IMR-90 (cell line): ENCODE results near the gene TEAD1. TPM values are rescaled to one million over a fixed set of nuclear protein-coding genes. Genes with fewer than 3 reads are reported as not detected.

Source experiments
- ATAC-seq: fragments of 200-7000 bp; cut with Tn5 transposase; 2 replicates; pipeline ENCODE4 v1.9.1; 2020; ENCODE audit warnings: low read depth, mild to moderate bottlenecking, moderate library complexity
- BruUV-seq: library from RNA; stranded (reverse); fragments of 400-500 nt; replicated peaks from 2 replicates; lab custom pipeline; 2021; lab: Mats Ljungman, UMichigan
- CTCF ChIA-PET: fragments of 300-600 bp; formaldehyde crosslinking; extraction: SDS; loops from one replicate; lab custom pipeline; 2021; ENCODE audit warnings: antibody characterized with exemption; lab: Yijun Ruan, JAX
- POLR2A ChIA-PET: fragments of 300-600 bp; sonication (Branson Sonifier 250); formaldehyde crosslinking; loops from one replicate; lab custom pipeline; 2022; ENCODE audit warnings: antibody characterized with exemption; ENCODE audit not compliant: unreplicated experiment; lab: Charles Lee
- DNase-seq: peaks from one replicate; pipeline ENCODE4 v3.0.0; 2013
- H2AFZ ChIP-seq: replicated peaks from 2 replicates; pipeline ENCODE3; 2013; ENCODE audit warnings: low read length, mild to moderate bottlenecking; ENCODE audit not compliant: poor library complexity
- H2AK5ac ChIP-seq: 2 replicates; pipeline ENCODE4 v1.6.1; 2013; ENCODE audit warnings: low read depth, low read length, inconsistent platforms
- H2AK9ac ChIP-seq: replicated peaks from 2 replicates; pipeline ENCODE3; 2013; ENCODE audit warnings: mild to moderate bottlenecking, low read depth, low read length, moderate library complexity; ENCODE audit not compliant: poor library complexity
- H2BK120ac ChIP-seq: 2 replicates; pipeline ENCODE4 v1.6.1; 2013; ENCODE audit warnings: low read depth, low read length, inconsistent platforms
- H2BK15ac ChIP-seq: 3 replicates; pipeline ENCODE4 v1.6.1; 2013; ENCODE audit warnings: low read depth, low read length, inconsistent platforms
- H2BK20ac ChIP-seq: 2 replicates; pipeline ENCODE4 v1.6.1; 2013; ENCODE audit warnings: low read depth, mild to moderate bottlenecking, inconsistent platforms, low read length, moderate library complexity
- H2BK5ac ChIP-seq: 2 replicates; pipeline ENCODE4 v1.6.1; 2013; ENCODE audit warnings: mild to moderate bottlenecking, low read depth, low read length, inconsistent platforms; ENCODE audit not compliant: poor library complexity, severe bottlenecking
- H3K14ac ChIP-seq: replicated peaks from 2 replicates; pipeline ENCODE4 v1.6.1; 2013; ENCODE audit warnings: low read depth, low read length, inconsistent platforms
- H3K18ac ChIP-seq: 2 replicates; pipeline ENCODE4 v1.6.1; 2013; ENCODE audit warnings: low read depth, low read length, control low read depth
- H3K23ac ChIP-seq: 2 replicates; pipeline ENCODE4 v1.6.1; 2013; ENCODE audit warnings: low read depth, low read length, inconsistent platforms
- H3K27ac ChIP-seq: 2 replicates; pipeline ENCODE4 v1.5.1; 2013; ENCODE audit warnings: mild to moderate bottlenecking, control low read depth, low read length; ENCODE audit not compliant: insufficient read depth
- H3K27me3 ChIP-seq: 2 replicates; pipeline ENCODE4 v1.6.1; 2013; ENCODE audit warnings: low read length; ENCODE audit not compliant: control insufficient read depth, insufficient read depth
- H3K36me3 ChIP-seq: 2 replicates; pipeline ENCODE4 v1.6.1; 2013; ENCODE audit warnings: low read length, mixed read lengths; ENCODE audit not compliant: control insufficient read depth, insufficient read depth
- H3K4ac ChIP-seq: 2 replicates; pipeline ENCODE4 v1.6.1; 2013; ENCODE audit warnings: low read depth, low read length, inconsistent platforms
- H3K4me1 ChIP-seq: 2 replicates; pipeline ENCODE4 v1.6.1; 2013; ENCODE audit warnings: low read length, mixed read lengths; ENCODE audit not compliant: control insufficient read depth, insufficient read depth
- H3K4me2 ChIP-seq: 2 replicates; pipeline ENCODE4 v1.6.1; 2013; ENCODE audit warnings: low read depth, mild to moderate bottlenecking, control low read depth, low read length, moderate library complexity
- H3K4me3 ChIP-seq: 2 replicates; pipeline ENCODE4 v1.5.1; 2013; ENCODE audit warnings: low read depth, mild to moderate bottlenecking, control low read depth, low read length, moderate library complexity; ENCODE audit not compliant: insufficient read depth
- H3K56ac ChIP-seq: 2 replicates; pipeline ENCODE4 v1.6.1; 2013; ENCODE audit warnings: low read length, inconsistent platforms; ENCODE audit not compliant: insufficient read depth; ENCODE audit errors: extremely low read depth
- H3K79me1 ChIP-seq, 2 experiments: 2 replicates each; pipeline ENCODE4 v1.6.1; 2013; ENCODE audit warnings: low read length in 2 of 2, inconsistent platforms in 1 of 2, low read depth in 1 of 2
- H3K9ac ChIP-seq: 2 replicates; pipeline ENCODE4 v1.6.1; 2013; ENCODE audit warnings: low read depth, low read length, control low read depth
- H3K9me1 ChIP-seq: 2 replicates; pipeline ENCODE4 v1.6.1; 2013; ENCODE audit warnings: low read length, inconsistent platforms; ENCODE audit not compliant: insufficient read depth
- H3K9me3 ChIP-seq: 2 replicates; pipeline ENCODE4 v1.6.1; 2013; ENCODE audit warnings: low read length; ENCODE audit not compliant: control insufficient read depth, insufficient read depth
- H4K20me1 ChIP-seq: 2 replicates; pipeline ENCODE4 v1.6.1; 2013; ENCODE audit warnings: low read length, inconsistent platforms; ENCODE audit not compliant: insufficient read depth
- H4K5ac ChIP-seq: 2 replicates; pipeline ENCODE4 v1.6.1; 2013; ENCODE audit warnings: mild to moderate bottlenecking, low read depth, low read length, control low read depth
- H4K8ac ChIP-seq, 2 experiments: 2 replicates each; pipeline ENCODE4 v1.6.1; 2013; ENCODE audit warnings: low read depth in 2 of 2, low read length in 2 of 2, control low read depth in 1 of 2, inconsistent platforms in 1 of 2
- H4K91ac ChIP-seq: 2 replicates; pipeline ENCODE4 v1.6.1; 2013; ENCODE audit warnings: low read depth, low read length, inconsistent platforms; ENCODE audit not compliant: insufficient read depth
- BHLHE40 ChIP-seq: fragments of 150-350 bp; IDR thresholded peaks from 2 replicates; pipeline ENCODE4 v1.6.1; 2016; ENCODE audit warnings: mild to moderate bottlenecking, low read depth, low read length
- CEBPB ChIP-seq: IDR thresholded peaks from 2 replicates; pipeline ENCODE4 v1.6.1; 2012; ENCODE audit warnings: low read depth, low read length, improper control_type of control experiment
- CHD1 ChIP-seq: IDR thresholded peaks from 2 replicates; pipeline ENCODE4 v1.6.1; 2012; ENCODE audit warnings: low read depth, low read length, improper control_type of control experiment
- FOS ChIP-seq: fragments of 150-350 bp; IDR thresholded peaks from 2 replicates; pipeline ENCODE4 v1.6.1; 2016; ENCODE audit warnings: low read depth, low read length
- MAFK ChIP-seq: IDR thresholded peaks from 2 replicates; pipeline ENCODE4 v1.6.1; 2012; ENCODE audit warnings: low read depth, low read length, improper control_type of control experiment
- MAZ ChIP-seq: IDR thresholded peaks from 2 replicates; pipeline ENCODE4 v1.6.1; 2012; ENCODE audit warnings: low read depth, mild to moderate bottlenecking, low read length, improper control_type of control experiment, moderate library complexity, borderline replicate concordance
- MXI1 ChIP-seq: IDR thresholded peaks from 2 replicates; pipeline ENCODE4 v1.6.1; 2012; ENCODE audit warnings: low read depth, mild to moderate bottlenecking, low read length, moderate library complexity, borderline replicate concordance
- NFE2L2 ChIP-seq: fragments of 150-350 bp; IDR thresholded peaks from 2 replicates; pipeline ENCODE4 v1.6.1; 2016; ENCODE audit warnings: low read depth, mild to moderate bottlenecking, low read length
- POLR2A ChIP-seq: IDR thresholded peaks from 2 replicates; pipeline ENCODE4 v1.6.1; 2012; ENCODE audit warnings: mild to moderate bottlenecking, low read depth, low read length
- RAD21 ChIP-seq: IDR thresholded peaks from 2 replicates; pipeline ENCODE4 v1.6.1; 2012; ENCODE audit warnings: low read length, improper control_type of control experiment
- RCOR1 ChIP-seq: IDR thresholded peaks from 2 replicates; pipeline ENCODE4 v1.6.1; 2012; ENCODE audit warnings: mild to moderate bottlenecking, low read length, improper control_type of control experiment; ENCODE audit not compliant: insufficient replicate concordance
- RFX5 ChIP-seq: IDR thresholded peaks from 2 replicates; pipeline ENCODE4 v1.8.0; 2012; ENCODE audit warnings: low read depth, mild to moderate bottlenecking, low read length, moderate library complexity
- SMC3 ChIP-seq: fragments of 150-350 bp; IDR thresholded peaks from 2 replicates; pipeline ENCODE4 v1.6.1; 2016; ENCODE audit warnings: low read depth, mild to moderate bottlenecking, antibody characterized with exemption, low read length, moderate library complexity
- WGBS, 2 experiments: methylation state at CpG; one replicate each; pipeline versions ENCODE4 v1.1.5 to v1.1.7; 2013; ENCODE audit warnings: missing lambda C conversion rate in 2 of 2; ENCODE audit not compliant: insufficient read length in 1 of 2; ENCODE audit errors: extremely low coverage in 2 of 2; 5-methylcytosine and 5-hydroxymethylcytosine counted together
- dilution Hi-C: fragments of 300-500 bp; cut with HindIII; formaldehyde crosslinking; loops from one replicate; pipeline ENCODE4 v1.14.3; 2018; ENCODE audit warnings: low sequenced_read_pairs; ENCODE audit not compliant: unreplicated experiment
- in situ Hi-C: fragments of 300-500 bp; cut with MboI; formaldehyde crosslinking; loops from 3 replicates; pipeline ENCODE4 v1.14.3; 2019; ENCODE audit warnings: low sequenced_read_pairs, inconsistent platforms, mixed read lengths
- intact Hi-C: fragments of 100-400 bp; cut with micrococcal nuclease; formaldehyde crosslinking; loops from 2 replicates; pipeline ENCODE4 v1.10.0; 2022
- polyA plus RNA-seq, 3 experiments: library from polyadenylated mRNA; depleted of rRNA; stranded (reverse); fragments of >200 nt; gene quantifications; 2 replicates each; pipeline ENCODE4 v1.2.3, GENCODE V29; 2012; ENCODE audit warnings: low replicate concordance in 1 of 3
- total RNA-seq: library from RNA; depleted of rRNA; stranded (reverse); fragments of >200 nt; gene quantifications from 2 replicates; pipeline ENCODE4 v1.2.3, GENCODE V29; 2012
- TF ChIP-seq, protein P1 (sequence below): fragments of 150-350 bp; IDR thresholded peaks from 2 replicates; pipeline ENCODE4 v1.6.1; 2017; ENCODE audit warnings: mild to moderate bottlenecking, antibody characterized with exemption, low read length, low read depth
- TF ChIP-seq, protein P2 (sequence below): conservative IDR thresholded peaks from 2 replicates; pipeline ENCODE4 v1.5.1; 2012; ENCODE audit warnings: mild to moderate bottlenecking, low read depth, low read length, improper control_type of control experiment

The TEAD1 gene
- total and polyA plus RNA-seq, 2 of the 4 experiments (the other 2 are of a cell fraction) = 51.8 to 69.2 TPM

DNA sequence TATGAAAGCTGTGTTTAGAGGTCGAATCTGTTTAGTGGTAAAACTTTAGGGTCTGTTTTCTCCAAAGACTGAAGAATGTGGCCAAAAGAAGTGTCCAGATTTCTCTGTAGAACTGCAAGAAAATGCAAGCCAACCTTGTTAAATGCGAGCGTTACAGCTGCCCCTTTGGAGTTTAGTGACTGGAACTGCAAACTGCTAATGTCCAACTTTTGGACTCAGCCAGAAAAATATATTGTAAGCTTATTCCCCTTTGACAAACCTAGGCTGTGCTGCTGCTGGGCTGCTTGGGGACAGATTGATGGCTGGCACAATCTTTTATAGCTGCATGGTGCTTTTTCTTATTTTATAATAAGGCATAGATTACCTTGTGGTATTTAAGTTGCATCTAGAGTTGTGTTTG is 3.9 kb downstream of the TEAD1 start (continued):
- TF ChIP-seq, protein P1, sequence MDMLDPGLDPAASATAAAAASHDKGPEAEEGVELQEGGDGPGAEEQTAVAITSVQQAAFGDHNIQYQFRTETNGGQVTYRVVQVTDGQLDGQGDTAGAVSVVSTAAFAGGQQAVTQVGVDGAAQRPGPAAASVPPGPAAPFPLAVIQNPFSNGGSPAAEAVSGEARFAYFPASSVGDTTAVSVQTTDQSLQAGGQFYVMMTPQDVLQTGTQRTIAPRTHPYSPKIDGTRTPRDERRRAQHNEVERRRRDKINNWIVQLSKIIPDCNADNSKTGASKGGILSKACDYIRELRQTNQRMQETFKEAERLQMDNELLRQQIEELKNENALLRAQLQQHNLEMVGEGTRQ = no peak

DNA sequence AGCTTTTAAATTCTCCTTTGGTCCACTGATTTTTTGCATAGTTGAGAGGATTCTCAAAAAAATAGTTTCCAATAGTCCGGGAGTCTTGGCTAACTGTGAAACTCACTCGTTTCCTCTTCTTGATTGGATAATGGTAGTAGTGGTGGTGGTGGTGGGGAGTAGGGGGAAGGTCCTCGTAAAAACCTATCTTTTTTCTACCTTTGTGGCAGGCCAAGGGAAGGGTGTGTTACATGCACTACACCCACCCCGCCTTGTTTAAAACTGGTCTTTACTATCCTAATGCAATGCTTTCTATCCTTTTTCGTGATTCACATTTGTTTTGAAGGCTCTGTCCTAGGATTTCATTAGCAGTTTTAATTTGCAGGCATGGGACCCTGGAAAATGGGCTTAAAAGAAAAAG is 4.8 kb downstream of the TEAD1 start:
- peak overlapping the region; percentile 94 for H3K4me2 ChIP-seq

More for the DNA sequence above, 4.8 kb downstream of the TEAD1 start:
- no peaks in the 10 kb centered on the region for H3K27me3 ChIP-seq
- peak overlapping the region; percentile 71; the same call in 1 of the 2 replicates for H2AK5ac ChIP-seq
- peaks cover 66% of the 10 kb centered on the region for H4K20me1 ChIP-seq
- peaks cover 11% of the 10 kb centered on the region for H3K36me3 ChIP-seq
- no peak for ATAC-seq
- no CpG with 5 or more reads among the region's 5 CpGs for WGBS, 2 experiments
- CTCF ChIA-PET = interaction anchor here (0.6 to 1.9 kb wide), 4 partner anchors 210 to 390 kb away, joined by 3 to 7 read pairs (median 4); no protein-coding TSS in a partner anchor
- intact Hi-C loops = loop anchor here (2.0 to 10.0 kb wide), 2 partner anchors 134 to 174 kb away; no protein-coding TSS in a partner anchor
- H3K56ac ChIP-seq = 0 out of 2 replicates have a peak overlapping the region, but pooled peaks have one; percentile 1
- no TSS peak for BruUV-seq
- DNase-seq = no peak
- H2BK15ac ChIP-seq = no peak overlapping the region
- no peak overlapping the region for H4K5ac ChIP-seq
- H3K23ac ChIP-seq = peak overlapping the region; percentile 65
- H2BK120ac ChIP-seq = peak overlapping the region; percentile 25; the same call in 1 of the 2 replicates
- no peaks in the 10 kb centered on the region for H3K9me3 ChIP-seq
- peak overlapping the region; percentile 23 for H2BK5ac ChIP-seq
- in situ Hi-C loops = loop anchor here (5.0 kb wide), 2 partner anchors 208 to 267 kb away; no protein-coding TSS in a partner anchor
- no peak overlapping the region for H2AK9ac ChIP-seq
- H3K4me1 ChIP-seq = peaks cover 26% of the 10 kb centered on the region
- no peak overlapping the region for H3K4me3 ChIP-seq
- H4K91ac ChIP-seq = no peak overlapping the region
- H3K27ac ChIP-seq = peak overlapping the region; percentile 44; the same call in 1 of the 2 replicates
- POLR2A ChIA-PET = no interaction called here
- H2BK20ac ChIP-seq = 0 out of 2 replicates have a peak overlapping the region, but pooled peaks have one; percentile 5
- TF ChIP-seq RCOR1 (no peak), CEBPB (no peak), BHLHE40 (no peak), MAZ (no peak), MXI1 (no peak), CHD1 (no peak), RFX5 (no peak), MAFK (no peak), POLR2A (no peak), SMC3 (no peak), NFE2L2 (no peak), RAD21 (no peak), FOS (no peak)
- TF ChIP-seq, protein P2, sequence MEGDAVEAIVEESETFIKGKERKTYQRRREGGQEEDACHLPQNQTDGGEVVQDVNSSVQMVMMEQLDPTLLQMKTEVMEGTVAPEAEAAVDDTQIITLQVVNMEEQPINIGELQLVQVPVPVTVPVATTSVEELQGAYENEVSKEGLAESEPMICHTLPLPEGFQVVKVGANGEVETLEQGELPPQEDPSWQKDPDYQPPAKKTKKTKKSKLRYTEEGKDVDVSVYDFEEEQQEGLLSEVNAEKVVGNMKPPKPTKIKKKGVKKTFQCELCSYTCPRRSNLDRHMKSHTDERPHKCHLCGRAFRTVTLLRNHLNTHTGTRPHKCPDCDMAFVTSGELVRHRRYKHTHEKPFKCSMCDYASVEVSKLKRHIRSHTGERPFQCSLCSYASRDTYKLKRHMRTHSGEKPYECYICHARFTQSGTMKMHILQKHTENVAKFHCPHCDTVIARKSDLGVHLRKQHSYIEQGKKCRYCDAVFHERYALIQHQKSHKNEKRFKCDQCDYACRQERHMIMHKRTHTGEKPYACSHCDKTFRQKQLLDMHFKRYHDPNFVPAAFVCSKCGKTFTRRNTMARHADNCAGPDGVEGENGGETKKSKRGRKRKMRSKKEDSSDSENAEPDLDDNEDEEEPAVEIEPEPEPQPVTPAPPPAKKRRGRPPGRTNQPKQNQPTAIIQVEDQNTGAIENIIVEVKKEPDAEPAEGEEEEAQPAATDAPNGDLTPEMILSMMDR = no peak
- peak overlapping the region; percentile 49 for H3K9ac ChIP-seq
- H3K79me1 ChIP-seq = peaks cover 0 to 50% of the 10 kb centered on the region in 2 experiments; a peak in 2 of 4 replicates
- H2AFZ ChIP-seq = no peak overlapping the region
- 0 out of 4 replicates have a peak overlapping the region, but pooled peaks of 1 of the 2 experiments have one; percentile 20 for H4K8ac ChIP-seq
- H3K9me1 ChIP-seq = peaks cover 26% of the 10 kb centered on the region
- dilution Hi-C loops = loop anchor here (25.0 kb wide), 1 partner anchor 208 kb away; no protein-coding TSS in a partner anchor
- H3K14ac ChIP-seq = peak overlapping the region; percentile 53; the same call in 1 of the 2 replicates
- no peak overlapping the region for H3K18ac ChIP-seq
- peak overlapping the region; percentile 38; the same call in 1 of the 2 replicates for H3K4ac ChIP-seq
